Loucy (cell line): ENCODE data around the gene MKNK2.

ENCODE experiments used
- H2AFZ ChIP-seq: fragments of 200-600 bp; sonication (generic); 2 replicates; pipeline ENCODE4 v1.6.0; 2016; ENCODE audit warnings: antibody characterized with exemption, mild to moderate bottlenecking, low read length, moderate library complexity
- H3F3A ChIP-seq: fragments of 200-600 bp; 2 replicates; pipeline ENCODE4 v1.6.0; 2016; ENCODE audit warnings: antibody characterized with exemption, low read depth, mild to moderate bottlenecking
- H3K27me3 ChIP-seq: fragments of 200-600 bp; sonication (generic); 2 replicates; pipeline ENCODE4 v1.6.1; 2014; ENCODE audit warnings: low read length, mild to moderate bottlenecking; ENCODE audit not compliant: insufficient read depth, poor library complexity, severe bottlenecking
- H3K36me3 ChIP-seq: fragments of 200-600 bp; sonication (generic); 2 replicates; pipeline ENCODE4 v1.6.1; 2016; ENCODE audit warnings: low read length; ENCODE audit not compliant: insufficient read depth
- H3K4me1 ChIP-seq: fragments of 200-600 bp; sonication (generic); 2 replicates; pipeline ENCODE4 v1.5.1; 2014; ENCODE audit warnings: low read length, mild to moderate bottlenecking; ENCODE audit not compliant: insufficient read depth, poor library complexity, severe bottlenecking
- H3K4me2 ChIP-seq: fragments of 200-600 bp; sonication (generic); 2 replicates; pipeline ENCODE4 v1.6.0; 2014; ENCODE audit warnings: antibody characterized with exemption, low read length, low read depth, mild to moderate bottlenecking; ENCODE audit not compliant: poor library complexity, severe bottlenecking
- H3K4me3 ChIP-seq: fragments of 200-600 bp; sonication (generic); 2 replicates; pipeline ENCODE4 v1.5.1; 2014; ENCODE audit warnings: low read length, mild to moderate bottlenecking, mixed read lengths; ENCODE audit not compliant: poor library complexity, severe bottlenecking
- H3K79me2 ChIP-seq: fragments of 200-600 bp; sonication (generic); 2 replicates; pipeline ENCODE4 v1.6.1; 2014; ENCODE audit warnings: low read length; ENCODE audit not compliant: insufficient read depth
- H3K9ac ChIP-seq: fragments of 200-600 bp; sonication (generic); 2 replicates; pipeline ENCODE4 v1.6.0; 2014; ENCODE audit warnings: mild to moderate bottlenecking, low read depth, low read length, moderate library complexity; ENCODE audit not compliant: poor library complexity, severe bottlenecking
- H3K9me2 ChIP-seq: fragments of 200-600 bp; sonication (generic); replicated peaks from 2 replicates; pipeline ENCODE4 v1.6.1; 2016; ENCODE audit warnings: low read depth, low read length, mixed read lengths
- H3K9me3 ChIP-seq: fragments of 200-600 bp; sonication (generic); 2 replicates; pipeline ENCODE4 v1.6.1; 2014; ENCODE audit warnings: mild to moderate bottlenecking, antibody characterized with exemption, low read length, low read depth; ENCODE audit not compliant: insufficient read depth
- H4K20me1 ChIP-seq: fragments of 200-600 bp; sonication (generic); 2 replicates; pipeline ENCODE4 v1.6.0; 2014; ENCODE audit warnings: antibody characterized with exemption, low read length, mild to moderate bottlenecking; ENCODE audit not compliant: insufficient read depth, poor library complexity, severe bottlenecking
- CTCF ChIP-seq: fragments of 200-600 bp; sonication (generic); conservative IDR thresholded peaks from 2 replicates; pipeline ENCODE4 v1.5.1; 2014; ENCODE audit warnings: mild to moderate bottlenecking, antibody characterized with exemption, low read length
- EZH2phosphoT487 ChIP-seq: fragments of 200-600 bp; IDR thresholded peaks from 2 replicates; pipeline ENCODE4 v1.6.1; 2018; ENCODE audit warnings: antibody characterized with exemption, mild to moderate bottlenecking, moderate library complexity, borderline replicate concordance

MKNK2 gene

GRCh38 chr19:2044709-2045500, 6.1 kb downstream of the MKNK2 start:
- Histone ChIP-seq H3K4me1 (peaks cover 52% of the 10 kb centered on the region), H3K27me3 (no peaks in the 10 kb centered on the region), H2AFZ (no peak overlapping the region), H3F3A (0 out of 2 replicates have a peak, but pooled peaks cover 2% of the 10 kb centered on the region), H3K9me3 (no peaks in the 10 kb centered on the region), H3K9me2 (no peaks in the 10 kb centered on the region), H3K4me2 (no peak overlapping the region), H3K9ac (no peak overlapping the region), H4K20me1 (peaks cover 58% of the 10 kb centered on the region), H3K4me3 (no peak overlapping the region), H3K36me3 (peaks cover 17% of the 10 kb centered on the region; the same call in 1 of the 2 replicates), H3K79me2 (peaks cover 72% of the 10 kb centered on the region)
- no peak for TF ChIP-seq CTCF
- no peak for TF ChIP-seq EZH2phosphoT487

DNA sequence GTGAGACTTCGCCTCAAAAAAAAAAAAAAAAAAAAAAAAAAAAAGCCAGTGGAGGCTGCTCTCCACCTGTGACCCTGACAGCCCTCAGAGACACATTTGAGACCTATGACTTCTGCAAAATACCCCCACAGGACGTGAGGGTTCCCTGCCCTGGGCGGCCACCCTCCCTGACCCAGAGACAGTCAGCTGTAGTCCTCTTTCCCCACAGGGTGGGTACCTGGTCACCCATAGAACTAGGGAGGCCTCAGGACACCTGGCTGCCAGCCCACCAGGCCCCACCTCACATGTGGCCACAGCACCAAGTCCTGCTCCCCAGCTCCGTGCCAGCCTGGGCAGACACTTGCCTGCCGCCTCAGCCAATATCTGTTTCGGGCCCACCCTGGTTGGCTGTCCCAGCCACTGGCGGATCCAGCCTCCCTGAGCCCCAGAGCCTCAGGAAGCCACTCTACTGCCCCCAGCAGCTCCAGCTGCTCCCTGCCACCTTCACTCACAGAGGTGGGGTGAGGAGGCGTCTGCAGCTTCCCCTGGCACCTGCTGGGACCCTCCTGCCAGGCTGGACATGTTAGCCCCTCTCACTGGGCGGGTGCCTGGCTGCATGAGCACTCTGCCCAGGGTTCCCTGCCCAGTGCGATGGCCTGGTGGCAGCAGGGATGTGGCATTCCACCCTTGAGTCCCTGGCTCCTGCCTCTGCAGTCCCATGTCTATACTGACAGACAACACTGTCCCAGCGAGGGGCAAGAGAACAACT, 6.9 kb downstream of the MKNK2 start:
- TF ChIP-seq EZH2phosphoT487 (no peak), CTCF (peak; percentile 14; the same call in 1 of the 2 replicates)
- peaks cover 64% of the 10 kb centered on the region for H3K79me2 ChIP-seq
- H2AFZ ChIP-seq = no peak overlapping the region
- H3K27me3 ChIP-seq = no peaks in the 10 kb centered on the region
- H3K9ac ChIP-seq = no peak overlapping the region
- no peaks in the 10 kb centered on the region for H3K9me3 ChIP-seq
- H3F3A ChIP-seq = 0 out of 2 replicates have a peak, but pooled peaks cover 2% of the 10 kb centered on the region
- H3K4me3 ChIP-seq = no peak overlapping the region
- H3K36me3 ChIP-seq = peaks cover 20% of the 10 kb centered on the region; the same call in 1 of the 2 replicates
- H3K4me1 ChIP-seq = peaks cover 46% of the 10 kb centered on the region
- no peaks in the 10 kb centered on the region for H3K9me2 ChIP-seq
- H4K20me1 ChIP-seq = peaks cover 53% of the 10 kb centered on the region
- no peak overlapping the region for H3K4me2 ChIP-seq

- Histone ChIP-seq H3F3A (0 out of 2 replicates have a peak, but pooled peaks cover 2% of the 10 kb centered on the region), H3K27me3 (no peaks in the 10 kb centered on the region), H3K9me3 (no peaks in the 10 kb centered on the region), H3K9me2 (no peaks in the 10 kb centered on the region), H3K4me1 (peaks cover 37% of the 10 kb centered on the region), H3K79me2 (peaks cover 55% of the 10 kb centered on the region; the same call in 1 of the 2 replicates), H3K36me3 (peaks cover 20% of the 10 kb centered on the region; the same call in 1 of the 2 replicates), H2AFZ (no peak overlapping the region), H3K4me3 (peak overlapping the region; percentile 73), H3K4me2 (peak overlapping the region; percentile 76), H4K20me1 (peaks cover 45% of the 10 kb centered on the region), H3K9ac (peak overlapping the region; percentile 69)
- TF ChIP-seq EZH2phosphoT487 = no peak
- no peak for TF ChIP-seq CTCF
These were observed 7.8 kb downstream of the MKNK2 start for GRCh38 chr19:2043251-2043641.
